ENCODE data around the gene NRXN3.
A peak's percentile ranks its signal among the peaks of the same experiment; 100 is the strongest.
"Not testable (repeated sequence)": the region's sequence is repeated elsewhere in the genome, so short reads cannot be mapped to it uniquely, and the experiment has no call there.

The NRXN3 gene

GRCh38 chr14:78487573-78487972 is 317.4 kb downstream of the NRXN3 start:
- DNase-seq (ENCODE audit: low read depth): not testable (repeated sequence)

- no peak for DNase-seq (ENCODE audit: low read depth)
Measured at GRCh38 chr14:78488938-78489337, 318.8 kb downstream of the NRXN3 start.

- DNase-seq (ENCODE audit: low read depth): no peak
Measured at GRCh38 chr14:78491048-78491447, 320.9 kb downstream of the NRXN3 start.

GRCh38 chr14:78498062-78498595 is 328.0 kb downstream of the NRXN3 start:
- no peak for DNase-seq (ENCODE audit: low read depth)

- no peak for DNase-seq (ENCODE audit: low read depth)
Measured at GRCh38 chr14:78501909-78502308, 331.7 kb downstream of the NRXN3 start.

GRCh38 chr14:78508023-78508422 is 337.9 kb downstream of the NRXN3 start:
- no peak for DNase-seq (ENCODE audit: low read depth)

GRCh38 chr14:78509516-78509915 is 339.3 kb downstream of the NRXN3 start:
- no peak for DNase-seq (ENCODE audit: low read depth)

GRCh38 chr14:78512021-78512420 is 341.8 kb downstream of the NRXN3 start:
- DNase-seq (ENCODE audit: low read depth): no peak

GRCh38 chr14:78519863-78520262 is 349.7 kb downstream of the NRXN3 start:
- DNase-seq (ENCODE audit: low read depth): no peak

GRCh38 chr14:78524196-78524595 is 354.0 kb downstream of the NRXN3 start:
- DNase-seq (ENCODE audit: low read depth): no peak

GRCh38 chr14:78524766-78525165 is 354.6 kb downstream of the NRXN3 start:
- DNase-seq (ENCODE audit: low read depth): no peak

- no peak for DNase-seq (ENCODE audit: low read depth)
Measured at GRCh38 chr14:78530078-78530477, 359.9 kb downstream of the NRXN3 start.

- DNase-seq (ENCODE audit: low read depth): no peak
Measured at GRCh38 chr14:78534141-78534540, 364.0 kb downstream of the NRXN3 start.

- no peak for DNase-seq (ENCODE audit: low read depth)
Measured at GRCh38 chr14:78535041-78535440, 364.9 kb downstream of the NRXN3 start.

GRCh38 chr14:78541788-78542187 is 371.6 kb downstream of the NRXN3 start:
- not testable (repeated sequence) for DNase-seq (ENCODE audit: low read depth)

GRCh38 chr14:78543433-78543832 is 373.3 kb downstream of the NRXN3 start:
- no peak for DNase-seq (ENCODE audit: low read depth)

GRCh38 chr14:78561074-78561473 is 390.9 kb downstream of the NRXN3 start:
- no peak for DNase-seq (ENCODE audit: low read depth)

GRCh38 chr14:78566026-78566858 is 396.1 kb downstream of the NRXN3 start:
- peak; percentile 21 for DNase-seq (ENCODE audit: low read depth)

- no peak for DNase-seq (ENCODE audit: low read depth)
Measured at GRCh38 chr14:78566859-78567172, 396.6 kb downstream of the NRXN3 start.

GRCh38 chr14:78567343-78567742 is 397.2 kb downstream of the NRXN3 start:
- DNase-seq (ENCODE audit: low read depth): peak; percentile 26

GRCh38 chr14:78573736-78574135 is 403.6 kb downstream of the NRXN3 start:
- DNase-seq (ENCODE audit: low read depth): not testable (repeated sequence)

- DNase-seq (ENCODE audit: low read depth): no peak
Measured at GRCh38 chr14:78576437-78577166, 406.4 kb downstream of the NRXN3 start.

- DNase-seq (ENCODE audit: low read depth): no peak
Measured at GRCh38 chr14:78581229-78581628, 411.1 kb downstream of the NRXN3 start.

All from GM04503 (cell line).